ENCODE measurements around the gene AP3B2. TPM values are rescaled to one million over a fixed set of nuclear protein-coding genes. Genes with fewer than 3 reads are reported as not detected.

The AP3B2 gene
- total RNA-seq, 1 donor from 2014 or later, result 0.88 TPM

GRCh38 chr15:82697735-82698407 lies 11.8 kb downstream of the AP3B2 start:
- ATAC-seq, result no peak

GRCh38 chr15:82692171-82692570 lies 17.5 kb downstream of the AP3B2 start:
- no peak for ATAC-seq

GRCh38 chr15:82689147-82689546 lies 20.5 kb downstream of the AP3B2 start:
- ATAC-seq, result no peak

GRCh38 chr15:82688691-82689090 lies 21.0 kb downstream of the AP3B2 start:
- no peak for ATAC-seq

- ATAC-seq, result no peak
These were observed 28.3 kb downstream of the AP3B2 start for GRCh38 chr15:82681371-82681770.

- peak; percentile 94 for ATAC-seq
These were observed 29.2 kb downstream of the AP3B2 start for GRCh38 chr15:82680200-82681102.

- ATAC-seq, result peak; percentile 22
These were observed 30.0 kb downstream of the AP3B2 start for GRCh38 chr15:82679626-82680199.

GRCh38 chr15:82677720-82678323 lies 31.9 kb downstream of the AP3B2 start:
- ATAC-seq, result no peak

GRCh38 chr15:82674873-82675272 lies 34.8 kb downstream of the AP3B2 start:
- ATAC-seq, result no peak

GRCh38 chr15:82670699-82671098 lies 39.0 kb downstream of the AP3B2 start:
- no peak for ATAC-seq

GRCh38 chr15:82666606-82667005 lies 43.1 kb downstream of the AP3B2 start:
- ATAC-seq, result no peak

GRCh38 chr15:82664021-82664420 lies 45.7 kb downstream of the AP3B2 start:
- no peak for ATAC-seq

GRCh38 chr15:82663186-82663600 lies 46.5 kb downstream of the AP3B2 start:
- ATAC-seq, result peak; percentile 47

- ATAC-seq, result no peak
These were observed 47.0 kb downstream of the AP3B2 start for GRCh38 chr15:82662641-82663040.

GRCh38 chr15:82660378-82660777 lies 49.3 kb downstream of the AP3B2 start:
- no peak for ATAC-seq

- no peak for ATAC-seq
These were observed 52.9 kb downstream of the AP3B2 start for GRCh38 chr15:82656641-82657266.

- ATAC-seq, result no peak
These were observed 54.1 kb downstream of the AP3B2 start for GRCh38 chr15:82655606-82656005.

- ATAC-seq, result no peak
These were observed 56.0 kb downstream of the AP3B2 start for GRCh38 chr15:82653483-82654168.

- ATAC-seq, result no peak
These were observed 58.0 kb downstream of the AP3B2 start for GRCh38 chr15:82651708-82652107.

GRCh38 chr15:82650046-82650670 lies 59.5 kb downstream of the AP3B2 start:
- ATAC-seq, result no peak

GRCh38 chr15:82649226-82649999 lies 60.3 kb downstream of the AP3B2 start:
- ATAC-seq, result no peak

Data from esophagus mucosa (tissue), 1 donor.